ENCODE data around the gene CELF4.

DNA sequence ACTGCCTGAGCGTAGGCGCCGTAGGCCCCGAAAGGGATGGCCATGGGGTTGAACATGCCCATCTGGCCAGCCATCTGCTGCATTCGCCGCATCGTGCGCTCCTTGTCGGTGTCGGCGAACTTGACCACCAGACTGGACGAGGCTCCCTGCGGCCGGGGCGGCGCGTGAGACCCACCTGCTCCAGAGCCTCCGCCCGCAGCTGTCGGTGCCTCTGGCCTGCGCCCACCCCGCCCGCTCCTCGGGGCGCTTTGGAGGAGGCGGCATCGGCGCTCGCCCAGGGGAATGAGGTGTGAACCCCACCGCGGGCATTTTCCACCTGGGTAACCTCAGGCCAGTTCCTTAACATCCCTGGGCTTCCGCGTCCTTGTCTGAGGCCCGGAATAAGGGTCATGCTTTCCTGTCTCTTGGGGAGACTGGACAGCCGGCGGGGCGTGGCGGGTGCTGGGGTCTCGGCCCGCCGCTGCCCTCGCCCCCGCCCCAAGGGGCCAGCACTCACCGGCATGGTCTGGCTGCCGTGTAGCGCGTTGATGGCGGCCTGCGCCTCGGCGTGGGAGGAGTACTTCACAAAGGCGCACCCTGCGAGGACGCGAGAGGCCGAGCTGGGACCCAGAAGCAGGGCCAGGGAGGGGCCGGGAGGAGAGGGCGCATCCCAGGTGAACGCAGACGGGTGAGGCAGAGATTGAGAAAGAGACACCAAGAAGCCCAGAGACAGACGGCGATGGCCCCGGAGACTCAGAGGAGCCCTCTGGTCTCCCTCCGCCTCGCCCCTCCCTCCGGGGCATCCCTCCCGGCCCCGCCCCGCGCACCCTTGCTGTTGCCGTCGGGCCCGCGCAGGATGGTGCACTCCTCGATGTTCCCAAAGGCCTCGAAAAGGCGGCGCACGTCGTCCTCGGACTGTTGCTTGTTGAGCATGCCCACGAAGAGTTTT is 291.0 kb downstream of the CELF4 start:
- no peak for TF ChIP-seq EGR1 (IDR thresholded peaks at IDR 0.05)
- TF ChIP-seq RAD21 (IDR thresholded peaks at IDR 0.05; ENCODE audit: low read depth) = no peak
- no peak for TF ChIP-seq FOXM1 (IDR thresholded peaks at IDR 0.05; ENCODE audit: borderline replicate concordance, low read depth)
- no peak for TF ChIP-seq TCF12 (IDR thresholded peaks at IDR 0.05; ENCODE audit: low read depth)
- no peak for TF ChIP-seq EP300 (IDR thresholded peaks at IDR 0.05; ENCODE audit: borderline replicate concordance)
- TF ChIP-seq YY1 (IDR thresholded peaks at IDR 0.05; ENCODE audit: low read depth) = no peak

Data from Ishikawa (cell line).